ENCODE data around the gene AZIN2. TPM values are rescaled to one million over a fixed set of nuclear protein-coding genes. Genes with fewer than 3 reads are reported as not detected.

AZIN2 gene
- total RNA-seq, 2 experiments from 2014 or later = 7.8 to 19.4 TPM

- CTCF ChIA-PET = no interaction called here
- no peak overlapping the region for H3K27ac Mint-ChIP-seq
Measured at GRCh38 chr1:33158366-33158765, 77.4 kb downstream of the AZIN2 start.

GRCh38 chr1:33159577-33159976, 78.6 kb downstream of the AZIN2 start:
- Mint-ChIP-seq H3K27ac (no peak overlapping the region), H3K4me3 (no peak overlapping the region), H3K27me3 (no peaks in the 10 kb centered on the region), H3K4me1 (peaks cover 2% of the 10 kb centered on the region), H3K36me3 (no peaks in the 10 kb centered on the region), H3K9me3 (ENCODE audit: low read depth) (no peaks in the 10 kb centered on the region)
- CTCF ChIA-PET = interaction anchor here (1.5 kb wide), 1 partner anchor 22 kb away, joined by 3 read pairs; no protein-coding TSS in a partner anchor
- ATAC-seq (no peak), DNase-seq (no peak)

More at GRCh38 chr1:33158366-33158765, 77.4 kb downstream of the AZIN2 start:
- no peak for DNase-seq
- Mint-ChIP-seq H3K9me3 (ENCODE audit: low read depth) (no peaks in the 10 kb centered on the region), H3K4me3 (no peak overlapping the region), H3K36me3 (peaks cover 2% of the 10 kb centered on the region), H3K4me1 (peaks cover 2% of the 10 kb centered on the region), H3K27me3 (no peaks in the 10 kb centered on the region)
- ATAC-seq = no peak

DNA sequence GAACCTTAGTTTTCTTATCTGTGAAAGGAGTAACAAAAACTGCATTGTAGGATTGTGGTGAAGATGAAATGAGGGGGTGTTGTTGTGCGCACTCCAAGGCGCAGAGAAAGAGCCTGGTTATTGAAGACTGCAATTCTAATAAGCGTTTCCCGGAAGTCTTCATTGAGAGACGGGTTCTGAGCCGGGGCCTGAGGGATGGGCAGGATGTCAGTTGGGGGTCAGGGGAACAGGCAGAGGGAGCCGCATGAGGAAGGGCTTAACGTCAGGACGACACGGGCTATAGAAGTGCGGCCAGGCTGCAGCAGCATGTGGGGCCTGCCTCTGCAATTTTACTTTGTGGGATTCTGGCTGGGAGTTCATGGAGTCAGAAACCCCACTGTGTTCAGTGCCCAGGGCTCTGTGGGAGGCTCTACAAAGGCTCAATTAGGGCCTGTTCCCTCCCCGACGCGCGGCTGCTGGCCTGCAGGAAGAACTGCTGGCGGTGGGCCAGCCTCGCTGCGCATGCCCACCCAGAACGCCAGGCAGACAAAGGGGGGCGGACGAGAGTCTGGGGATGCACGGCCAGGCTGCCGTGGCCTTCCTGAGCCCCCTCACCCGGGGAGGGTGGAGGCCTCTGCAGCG, 80.2 kb downstream of the AZIN2 start:
- H3K9me3 Mint-ChIP-seq (ENCODE audit: low read depth) = no peaks in the 10 kb centered on the region
- ATAC-seq = no peak
- H3K36me3 Mint-ChIP-seq = no peaks in the 10 kb centered on the region
- no peak overlapping the region for H3K4me3 Mint-ChIP-seq
- no peak overlapping the region for H3K27ac Mint-ChIP-seq
- CTCF ChIA-PET = interaction anchor here (1.5 kb wide), 1 partner anchor 24 kb away, joined by 3 read pairs; no protein-coding TSS in a partner anchor
- peaks cover 2% of the 10 kb centered on the region for H3K4me1 Mint-ChIP-seq
- no peaks in the 10 kb centered on the region for H3K27me3 Mint-ChIP-seq
- no peak for DNase-seq

- no peaks in the 10 kb centered on the region for H3K36me3 Mint-ChIP-seq
- H3K27me3 Mint-ChIP-seq = no peaks in the 10 kb centered on the region
- no peak overlapping the region for H3K27ac Mint-ChIP-seq
- no peak for DNase-seq
- H3K9me3 Mint-ChIP-seq (ENCODE audit: low read depth) = no peaks in the 10 kb centered on the region
- no peak overlapping the region for H3K4me3 Mint-ChIP-seq
- H3K4me1 Mint-ChIP-seq = peaks cover 2% of the 10 kb centered on the region
- CTCF ChIA-PET = interaction anchor here (1.1 kb wide), 1 partner anchor 133 kb away, joined by 3 read pairs; no protein-coding TSS in a partner anchor
- ATAC-seq = no peak
Measured at GRCh38 chr1:33162141-33162540, 81.2 kb downstream of the AZIN2 start.

- Mint-ChIP-seq H3K27ac (no peak overlapping the region), H3K27me3 (no peaks in the 10 kb centered on the region), H3K4me1 (no peaks in the 10 kb centered on the region), H3K9me3 (ENCODE audit: low read depth) (no peaks in the 10 kb centered on the region), H3K36me3 (no peaks in the 10 kb centered on the region), H3K4me3 (no peak overlapping the region)
- ATAC-seq (no peak), DNase-seq (no peak)
- CTCF ChIA-PET = no interaction called here
Measured at GRCh38 chr1:33163621-33164519, 82.9 kb downstream of the AZIN2 start.

DNA sequence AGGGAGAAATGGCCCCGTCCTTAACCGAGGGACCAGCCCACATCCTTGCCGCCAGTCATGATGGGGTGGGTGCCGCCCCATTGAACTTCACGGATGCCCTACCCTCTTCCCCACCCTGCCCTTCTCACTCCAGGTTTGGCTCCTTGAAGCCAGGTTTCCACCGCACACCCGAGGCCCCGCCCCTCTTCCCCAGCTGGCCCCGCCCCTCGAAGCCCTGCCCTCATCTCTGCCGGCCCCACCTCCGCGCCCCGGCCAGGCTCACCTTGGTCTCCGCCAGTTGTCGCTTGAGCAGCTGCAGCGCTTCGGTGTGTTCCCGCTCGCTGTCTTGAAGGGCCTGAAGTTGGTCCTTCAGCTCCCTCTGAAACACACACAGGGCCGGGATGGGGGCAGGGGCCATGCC, 84.3 kb downstream of the AZIN2 start:
- Mint-ChIP-seq H3K9me3 (ENCODE audit: low read depth) (no peaks in the 10 kb centered on the region), H3K4me3 (no peak overlapping the region), H3K27ac (no peak overlapping the region), H3K27me3 (no peaks in the 10 kb centered on the region), H3K4me1 (peaks cover under 1% of the 10 kb centered on the region), H3K36me3 (no peaks in the 10 kb centered on the region)
- ATAC-seq (no peak), DNase-seq (no peak)
- CTCF ChIA-PET = no interaction called here

DNA sequence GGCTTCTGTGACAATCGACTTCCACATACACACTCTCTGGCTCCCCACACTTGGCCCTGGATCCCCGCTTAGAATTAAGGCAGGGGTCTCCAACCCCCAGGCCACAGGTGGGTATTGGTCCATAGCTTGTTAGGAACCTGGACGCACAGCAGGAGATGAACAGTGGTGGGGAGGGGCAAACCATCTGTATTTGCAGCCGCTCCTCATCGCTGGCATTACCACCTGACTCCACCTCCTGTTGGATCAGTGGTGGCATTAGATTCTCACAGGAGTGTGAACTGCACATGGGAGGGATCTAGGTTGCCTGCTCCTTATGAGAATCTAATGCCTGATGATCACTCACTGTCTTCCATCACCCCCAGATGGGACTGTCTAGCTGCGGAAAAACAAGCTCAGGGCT, 84.9 kb downstream of the AZIN2 start:
- CTCF ChIA-PET = no interaction called here
- Mint-ChIP-seq H3K27ac (no peak overlapping the region), H3K4me1 (peaks cover 2% of the 10 kb centered on the region), H3K9me3 (ENCODE audit: low read depth) (no peaks in the 10 kb centered on the region), H3K36me3 (no peaks in the 10 kb centered on the region), H3K4me3 (no peak overlapping the region), H3K27me3 (no peaks in the 10 kb centered on the region)
- ATAC-seq (no peak), DNase-seq (no peak)

DNA sequence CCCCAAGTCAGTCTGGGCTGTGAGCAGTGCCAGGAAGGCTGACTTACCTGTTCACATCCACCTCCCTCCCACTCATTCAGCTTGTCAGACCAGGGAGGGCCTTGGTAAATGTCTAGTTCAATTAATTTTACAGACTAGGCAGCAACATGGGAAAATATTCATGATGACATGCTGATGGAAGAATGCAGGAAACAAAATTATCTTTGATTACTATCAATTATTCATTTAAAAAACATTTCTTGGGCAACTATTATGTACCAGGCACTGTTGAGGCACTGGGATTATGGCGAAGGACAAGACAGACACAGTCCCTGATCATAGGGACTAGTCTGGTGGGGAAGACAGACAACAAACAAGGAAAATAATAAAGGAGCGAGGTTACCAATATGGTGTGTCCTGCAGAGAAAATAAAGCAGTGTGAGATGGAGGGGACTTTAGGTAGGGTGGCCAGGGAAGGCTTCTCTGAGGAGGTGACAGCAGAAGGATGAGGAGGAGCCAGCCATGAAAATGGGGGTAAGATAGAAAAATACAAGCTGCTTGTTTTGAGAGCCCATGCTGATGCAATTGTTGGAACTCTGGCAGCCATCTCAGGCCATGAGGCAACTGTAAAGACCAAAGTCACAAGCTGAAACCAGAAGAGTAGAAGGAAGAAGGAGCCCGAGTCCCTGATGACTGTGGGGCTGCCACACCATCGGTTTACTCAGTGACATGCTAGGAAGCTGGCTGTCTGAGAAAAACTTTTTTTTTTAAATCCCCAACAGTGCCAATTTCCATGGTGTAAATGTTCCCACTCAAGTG, 86.9 kb downstream of the AZIN2 start:
- Mint-ChIP-seq H3K27me3 (no peaks in the 10 kb centered on the region), H3K4me1 (peaks cover 2% of the 10 kb centered on the region), H3K4me3 (no peak overlapping the region), H3K27ac (no peak overlapping the region), H3K9me3 (ENCODE audit: low read depth) (no peaks in the 10 kb centered on the region), H3K36me3 (no peaks in the 10 kb centered on the region)
- no peak for ATAC-seq
- CTCF ChIA-PET = interaction anchor here (1.0 kb wide), 1 partner anchor 13 kb away, joined by 4 read pairs; no protein-coding TSS in a partner anchor
- no peak for DNase-seq

GRCh38 chr1:33168556-33169289, 87.8 kb downstream of the AZIN2 start:
- Mint-ChIP-seq H3K9me3 (ENCODE audit: low read depth) (no peaks in the 10 kb centered on the region), H3K4me1 (peaks cover 2% of the 10 kb centered on the region), H3K4me3 (no peak overlapping the region), H3K27me3 (no peaks in the 10 kb centered on the region), H3K27ac (no peak overlapping the region), H3K36me3 (no peaks in the 10 kb centered on the region)
- ATAC-seq = no peak
- CTCF ChIA-PET = interaction anchor here (1.0 kb wide), 1 partner anchor 12 kb away, joined by 4 read pairs; no protein-coding TSS in a partner anchor
- DNase-seq = no peak

GRCh38 chr1:33169290-33170055, 88.5 kb downstream of the AZIN2 start:
- no peaks in the 10 kb centered on the region for H3K36me3 Mint-ChIP-seq
- CTCF ChIA-PET = no interaction called here
- H3K9me3 Mint-ChIP-seq (ENCODE audit: low read depth) = no peaks in the 10 kb centered on the region
- no peak for DNase-seq
- H3K4me1 Mint-ChIP-seq = peaks cover 2% of the 10 kb centered on the region
- H3K27ac Mint-ChIP-seq = no peak overlapping the region
- no peaks in the 10 kb centered on the region for H3K27me3 Mint-ChIP-seq
- no peak overlapping the region for H3K4me3 Mint-ChIP-seq
- no peak for ATAC-seq
